ENCODE measurements around the gene HPCA. TPM values are rescaled to one million over a fixed set of nuclear protein-coding genes. Genes with fewer than 3 reads are reported as not detected.
A peak's percentile ranks its signal among the peaks of the same experiment; 100 is the strongest.
"Not testable (repeated sequence)": the region's sequence is repeated elsewhere in the genome, so short reads cannot be mapped to it uniquely, and the experiment has no call there.

The HPCA gene
- total and polyA plus RNA-seq, 3 experiments from 2014 or later: not detected

- DNase-seq: no peak
- Mint-ChIP-seq H3K4me3 (peak overlapping the region in 1 of 7 donors; percentile 43), H3K9me3 (no peaks in the 10 kb centered on the region), H3K4me1 (peaks cover 5 to 14% (median 8%) of the 10 kb centered on the region in 3 donors), H3K36me3 (no peaks in the 10 kb centered on the region), H3K27ac (no peak overlapping the region), H3K27me3 (peaks cover 29 to 33% of the 10 kb centered on the region in 2 donors)
- no peaks in the 10 kb centered on the region for H3K9me3 ChIP-seq (ENCODE audit: low read length)
- POLR2A ChIA-PET: no interaction called here
- no peaks in the 10 kb centered on the region for H3K36me3 ChIP-seq (ENCODE audit: insufficient read depth, low read length)
- H3K4me3 ChIP-seq (ENCODE audit: low read length): no peak overlapping the region
- H3K27me3 ChIP-seq (ENCODE audit: insufficient read depth, low read length, poor library complexity, severe bottlenecking): peaks cover 29% of the 10 kb centered on the region
- H3K27ac ChIP-seq (ENCODE audit: low read depth, low read length): no peak overlapping the region
- CTCF ChIA-PET: interaction anchor here (0.9 kb wide), 1 partner anchor 12 kb away, joined by 3 read pairs; no protein-coding TSS in a partner anchor
- peaks cover 7% of the 10 kb centered on the region for H3K4me1 ChIP-seq (ENCODE audit: insufficient read depth, low read length)
These were observed 17.9 kb downstream of the HPCA start for GRCh38 chr1:32903991-32904785.

- H3K27me3 Mint-ChIP-seq: peaks cover 28% of the 10 kb centered on the region in 2 donors
- H3K27me3 ChIP-seq (ENCODE audit: insufficient read depth, low read length, poor library complexity, severe bottlenecking): peaks cover 25% of the 10 kb centered on the region
- ChIA-PET CTCF (interaction anchor here (0.9 kb wide), 1 partner anchor 12 kb away, joined by 3 read pairs; no protein-coding TSS in a partner anchor), POLR2A (no interaction called here)
- H3K4me3 Mint-ChIP-seq: no peak overlapping the region
- no peaks in the 10 kb centered on the region for H3K36me3 Mint-ChIP-seq
- H3K4me3 ChIP-seq (ENCODE audit: low read length): no peak overlapping the region
- DNase-seq: no peak
- H3K27ac ChIP-seq (ENCODE audit: low read depth, low read length): no peak overlapping the region
- H3K36me3 ChIP-seq (ENCODE audit: insufficient read depth, low read length): no peaks in the 10 kb centered on the region
- H3K4me1 ChIP-seq (ENCODE audit: insufficient read depth, low read length): peaks cover 7% of the 10 kb centered on the region
- no peak overlapping the region for H3K27ac Mint-ChIP-seq
- H3K9me3 ChIP-seq (ENCODE audit: low read length): no peaks in the 10 kb centered on the region
- no peaks in the 10 kb centered on the region for H3K9me3 Mint-ChIP-seq
- peaks cover 5 to 14% (median 8%) of the 10 kb centered on the region in 3 donors for H3K4me1 Mint-ChIP-seq
These were observed 18.5 kb downstream of the HPCA start for GRCh38 chr1:32904797-32905196.

GRCh38 chr1:32905588-32905987 lies 19.3 kb downstream of the HPCA start:
- H3K36me3 ChIP-seq (ENCODE audit: insufficient read depth, low read length); H3K9me3 ChIP-seq (ENCODE audit: low read length); POLR2A ChIA-PET; H3K4me1 ChIP-seq (ENCODE audit: insufficient read depth, low read length); H3K27ac ChIP-seq (ENCODE audit: low read depth, low read length); H3K9me3 Mint-ChIP-seq; CTCF ChIA-PET; DNase-seq; H3K4me3 Mint-ChIP-seq; H3K36me3 Mint-ChIP-seq; H3K4me3 ChIP-seq (ENCODE audit: low read length): not testable (repeated sequence)
- Mint-ChIP-seq H3K27me3 (peaks cover 24 to 25% of the 10 kb centered on the region in 2 donors), H3K4me1 (peaks cover 2 to 11% (median 7%) of the 10 kb centered on the region in 3 donors), H3K27ac (peak overlapping the region in 1 of 8 donors; percentile 67)
- H3K27me3 ChIP-seq (ENCODE audit: insufficient read depth, low read length, poor library complexity, severe bottlenecking): peaks cover 17% of the 10 kb centered on the region

- Histone ChIP-seq H3K27me3 (ENCODE audit: insufficient read depth, low read length, poor library complexity, severe bottlenecking) (peaks cover 10% of the 10 kb centered on the region), H3K27ac (ENCODE audit: low read depth, low read length) (no peak overlapping the region), H3K4me1 (ENCODE audit: insufficient read depth, low read length) (no peaks in the 10 kb centered on the region), H3K36me3 (ENCODE audit: insufficient read depth, low read length) (no peaks in the 10 kb centered on the region), H3K9me3 (ENCODE audit: low read length) (no peaks in the 10 kb centered on the region), H3K4me3 (ENCODE audit: low read length) (no peak overlapping the region)
- Mint-ChIP-seq H3K4me3 (no peak overlapping the region), H3K27ac (no peak overlapping the region), H3K4me1 (peaks cover 0 to 5% (median 3%) of the 10 kb centered on the region in 3 donors), H3K27me3 (peaks cover 19 to 20% of the 10 kb centered on the region in 2 donors), H3K9me3 (no peaks in the 10 kb centered on the region), H3K36me3 (no peaks in the 10 kb centered on the region)
- CTCF ChIA-PET: no interaction called here
- POLR2A ChIA-PET: interaction anchor here (0.7 kb wide), 1 partner anchor 9 kb away, joined by 8 read pairs; no protein-coding TSS in a partner anchor
- DNase-seq: no peak
These were observed 20.4 kb downstream of the HPCA start for GRCh38 chr1:32906654-32907053.

GRCh38 chr1:32907435-32907834 lies 21.1 kb downstream of the HPCA start:
- ChIA-PET POLR2A (interaction anchor here (0.7 kb wide), 1 partner anchor 9 kb away, joined by 8 read pairs; no protein-coding TSS in a partner anchor), CTCF (no interaction called here)
- no peak overlapping the region for H3K27ac ChIP-seq (ENCODE audit: low read depth, low read length)
- DNase-seq: no peak
- H3K9me3 ChIP-seq (ENCODE audit: low read length): no peaks in the 10 kb centered on the region
- H3K27ac Mint-ChIP-seq: no peak overlapping the region
- H3K4me3 ChIP-seq (ENCODE audit: low read length): no peak overlapping the region
- no peaks in the 10 kb centered on the region for H3K4me1 ChIP-seq (ENCODE audit: insufficient read depth, low read length)
- H3K4me1 Mint-ChIP-seq: no peaks in the 10 kb centered on the region
- H3K36me3 ChIP-seq (ENCODE audit: insufficient read depth, low read length): no peaks in the 10 kb centered on the region
- no peaks in the 10 kb centered on the region for H3K9me3 Mint-ChIP-seq
- H3K27me3 Mint-ChIP-seq: peaks cover 12% of the 10 kb centered on the region in 2 donors
- no peaks in the 10 kb centered on the region for H3K36me3 Mint-ChIP-seq
- H3K27me3 ChIP-seq (ENCODE audit: insufficient read depth, low read length, poor library complexity, severe bottlenecking): peaks cover 5% of the 10 kb centered on the region
- H3K4me3 Mint-ChIP-seq: no peak overlapping the region

DNA sequence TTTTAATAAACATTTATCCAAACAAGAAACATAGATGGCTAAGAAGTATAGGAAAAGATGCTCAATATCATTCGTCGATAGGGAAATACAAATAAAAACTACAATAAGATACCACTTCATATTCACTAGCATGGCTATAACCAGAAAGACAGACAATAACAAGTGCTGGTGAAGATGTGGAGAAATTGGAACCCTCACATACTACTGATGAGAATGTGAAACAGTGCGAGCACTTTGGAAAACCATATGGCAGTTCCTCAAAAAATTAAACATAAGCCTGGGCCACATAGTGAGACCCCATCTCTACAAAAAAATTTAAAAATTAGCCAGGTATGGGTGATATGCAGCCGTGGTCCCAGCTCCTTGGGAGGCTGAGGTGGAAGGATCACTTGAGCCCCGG lies 24.0 kb downstream of the HPCA start:
- Histone ChIP-seq H3K9me3 (ENCODE audit: low read length) (no peaks in the 10 kb centered on the region), H3K27me3 (ENCODE audit: insufficient read depth, low read length, poor library complexity, severe bottlenecking) (no peaks in the 10 kb centered on the region), H3K4me1 (ENCODE audit: insufficient read depth, low read length) (no peaks in the 10 kb centered on the region), H3K27ac (ENCODE audit: low read depth, low read length) (no peak overlapping the region), H3K36me3 (ENCODE audit: insufficient read depth, low read length) (no peaks in the 10 kb centered on the region), H3K4me3 (ENCODE audit: low read length) (no peak overlapping the region)
- Mint-ChIP-seq H3K27me3 (peaks cover 1 to 14% of the 10 kb centered on the region in 2 donors), H3K9me3 (no peaks in the 10 kb centered on the region), H3K36me3 (no peaks in the 10 kb centered on the region), H3K27ac (no peak overlapping the region), H3K4me1 (no peaks in the 10 kb centered on the region), H3K4me3 (no peak overlapping the region)
- POLR2A ChIA-PET: no interaction called here
- CTCF ChIA-PET: no interaction called here
- no peak for DNase-seq

- POLR2A ChIA-PET: interaction anchor here (0.7 kb wide), 1 partner anchor 476 kb away, joined by 4 read pairs; no protein-coding TSS in a partner anchor
- Mint-ChIP-seq H3K4me1 (peaks cover 6 to 8% (median 7%) of the 10 kb centered on the region in 3 donors), H3K4me3 (no peak overlapping the region), H3K9me3 (no peaks in the 10 kb centered on the region), H3K27ac (no peak overlapping the region), H3K36me3 (no peaks in the 10 kb centered on the region), H3K27me3 (peaks cover 19 to 39% of the 10 kb centered on the region in 2 donors)
- Histone ChIP-seq H3K4me3 (ENCODE audit: low read length) (no peak overlapping the region), H3K4me1 (ENCODE audit: insufficient read depth, low read length) (no peaks in the 10 kb centered on the region), H3K27me3 (ENCODE audit: insufficient read depth, low read length, poor library complexity, severe bottlenecking) (peaks cover 12% of the 10 kb centered on the region), H3K36me3 (ENCODE audit: insufficient read depth, low read length) (no peaks in the 10 kb centered on the region), H3K27ac (ENCODE audit: low read depth, low read length) (no peak overlapping the region), H3K9me3 (ENCODE audit: low read length) (no peaks in the 10 kb centered on the region)
- DNase-seq: no peak
- CTCF ChIA-PET: interaction anchor here (1.5 kb wide), 1 partner anchor 19 kb away, joined by 3 read pairs; no protein-coding TSS in a partner anchor
These were observed 29.7 kb downstream of the HPCA start for GRCh38 chr1:32915766-32916706.

All from CD8-positive, alpha-beta memory T cell (primary cell).